ENCODE data around the gene EPS8L2. TPM values are rescaled to one million over a fixed set of nuclear protein-coding genes. Genes with fewer than 3 reads are reported as not detected.

The EPS8L2 gene
- total RNA-seq, 4 donors from 2014 or later = 14.1 to 27.6 (median 22.3) TPM

- no peak for DNase-seq (ENCODE audit: low spot score)
Measured at GRCh38 chr11:766106-766935, 60.3 kb downstream of the EPS8L2 start.

GRCh38 chr11:766936-767210 lies 60.8 kb downstream of the EPS8L2 start:
- TF ChIP-seq CTCF (IDR thresholded peaks at IDR 0.05) = no peak
- no peak for ATAC-seq (ENCODE audit: low FRiP score)
- DNase-seq (ENCODE audit: low spot score) = no peak

More at GRCh38 chr11:766106-766935, 60.3 kb downstream of the EPS8L2 start:
- no peak for TF ChIP-seq CTCF (IDR thresholded peaks at IDR 0.05)
- ATAC-seq (ENCODE audit: low FRiP score) = no peak

- no peak for ATAC-seq (ENCODE audit: low FRiP score)
- no peak for TF ChIP-seq CTCF (IDR thresholded peaks at IDR 0.05)
- DNase-seq (ENCODE audit: low spot score) = no peak
Measured at GRCh38 chr11:767238-767637, 61.2 kb downstream of the EPS8L2 start.

GRCh38 chr11:769887-770641 lies 64.0 kb downstream of the EPS8L2 start:
- ATAC-seq (ENCODE audit: low FRiP score) (no peak), DNase-seq (ENCODE audit: low spot score) (no peak)
- TF ChIP-seq CTCF (IDR thresholded peaks at IDR 0.05) = no peak

- DNase-seq (ENCODE audit: low spot score) (no peak), ATAC-seq (ENCODE audit: low FRiP score) (no peak)
- no peak for TF ChIP-seq CTCF (IDR thresholded peaks at IDR 0.05)
Measured at GRCh38 chr11:770642-771616, 64.9 kb downstream of the EPS8L2 start.

- no peak for TF ChIP-seq CTCF (IDR thresholded peaks at IDR 0.05)
- DNase-seq (ENCODE audit: low spot score) (no peak), ATAC-seq (ENCODE audit: low FRiP score) (no peak)
Measured at GRCh38 chr11:771617-772204, 65.7 kb downstream of the EPS8L2 start.
